Liver (tissue), 9 donors: ENCODE data around the gene CDH3. TPM values are rescaled to one million over a fixed set of nuclear protein-coding genes. Genes with fewer than 3 reads are reported as not detected.

Experiments
- DNase-seq: peaks from one replicate; pipeline ENCODE4 v3.0.0-alpha.2; 2017; ENCODE audit warnings: low spot score
- H3K27ac ChIP-seq, 2 donors: one replicate each; pipeline ENCODE4 v1.7.0; 2013; ENCODE audit warnings: inconsistent platforms in 2 of 2, low read length in 2 of 2, control low read depth in 1 of 2, low read depth in 1 of 2, mild to moderate bottlenecking in 1 of 2
- H3K27me3 ChIP-seq, 4 donors: one replicate each; pipeline versions ENCODE4 v1.6.1 to v1.7.0; 2013; ENCODE audit warnings: low read length in 3 of 4, inconsistent platforms in 1 of 4, mild to moderate bottlenecking in 1 of 4, moderate library complexity in 1 of 4; ENCODE audit not compliant: control insufficient read depth in 4 of 4, insufficient read depth in 4 of 4
- H3K36me3 ChIP-seq, 4 donors: one replicate each; pipeline versions ENCODE4 v1.6.1 to v1.7.0; 2013; ENCODE audit warnings: low read length in 3 of 4, mild to moderate bottlenecking in 3 of 4, low read depth in 1 of 4, moderate library complexity in 1 of 4; ENCODE audit not compliant: control insufficient read depth in 4 of 4, insufficient read depth in 3 of 4
- H3K4me1 ChIP-seq, 4 donors: one replicate each; pipeline versions ENCODE4 v1.6.1 to v1.7.0; 2013; ENCODE audit warnings: low read length in 3 of 4, mild to moderate bottlenecking in 3 of 4, moderate library complexity in 1 of 4; ENCODE audit not compliant: control insufficient read depth in 4 of 4, insufficient read depth in 4 of 4
- H3K4me3 ChIP-seq, 3 donors: one replicate each; pipeline versions ENCODE4 v1.6.1 to v1.7.0; 2013; ENCODE audit warnings: low read length in 3 of 3, control low read depth in 1 of 3, low read depth in 1 of 3, mild to moderate bottlenecking in 1 of 3
- H3K9ac ChIP-seq, 2 donors: one replicate each; pipeline ENCODE4 v1.7.0; 2013; ENCODE audit warnings: low read length in 2 of 2, mild to moderate bottlenecking in 2 of 2, moderate library complexity in 2 of 2, control low read depth in 1 of 2, low read depth in 1 of 2
- H3K9me3 ChIP-seq, 4 donors: one replicate each; pipeline versions ENCODE4 v1.6.1 to v1.7.0; 2013; ENCODE audit warnings: low read length in 3 of 4; ENCODE audit not compliant: control insufficient read depth in 4 of 4
- CTCF ChIP-seq: fragments of 150-350 bp; IDR thresholded peaks from 2 replicates; pipeline ENCODE4 v1.5.1; 2017; ENCODE audit warnings: improper control_type of control experiment, low read depth, low read length; ENCODE audit not compliant: missing input control
- EGR1 ChIP-seq, 2 donors: IDR thresholded peaks; 2 replicates each; pipeline ENCODE4 v1.6.1; 2016 to 2018; ENCODE audit warnings: antibody characterized with exemption in 2 of 2, low read depth in 2 of 2
- FOXA1 ChIP-seq: IDR thresholded peaks from 2 replicates; pipeline ENCODE4 v1.6.1; 2016; ENCODE audit warnings: antibody characterized with exemption
- FOXA2 ChIP-seq: IDR thresholded peaks from 2 replicates; pipeline ENCODE4 v1.6.1; 2016; ENCODE audit warnings: antibody characterized with exemption
- GABPA ChIP-seq, 2 donors: IDR thresholded peaks in 1 of 2; conservative IDR thresholded peaks in 1 of 2; 2 replicates each; pipeline ENCODE4 v1.6.1; 2016; ENCODE audit warnings: antibody characterized with exemption in 2 of 2, mild to moderate bottlenecking in 1 of 2, moderate library complexity in 1 of 2
- HNF4A ChIP-seq, 2 donors: conservative IDR thresholded peaks; 2 replicates each; pipeline ENCODE4 v1.6.1; 2016; ENCODE audit warnings: antibody characterized with exemption in 2 of 2, mild to moderate bottlenecking in 2 of 2
- HNF4G ChIP-seq: IDR thresholded peaks from 2 replicates; pipeline ENCODE4 v1.6.1; 2016; ENCODE audit warnings: antibody characterized with exemption
- JUND ChIP-seq, 2 donors: IDR thresholded peaks; 2 replicates each; pipeline ENCODE4 v1.6.1; 2016; ENCODE audit warnings: antibody characterized with exemption in 2 of 2
- NR2F2 ChIP-seq: IDR thresholded peaks from 2 replicates; pipeline ENCODE4 v1.6.1; 2016; ENCODE audit warnings: antibody characterized with exemption
- RAD21 ChIP-seq, 2 donors: IDR thresholded peaks; 2 replicates each; pipeline ENCODE4 v1.6.1; 2016; ENCODE audit warnings: antibody characterized with exemption in 2 of 2, mild to moderate bottlenecking in 2 of 2
- RXRA ChIP-seq, 2 donors: IDR thresholded peaks; 2 replicates each; pipeline ENCODE4 v1.6.1; 2017 to 2018; ENCODE audit warnings: antibody characterized with exemption in 2 of 2, mild to moderate bottlenecking in 1 of 2
- SP1 ChIP-seq: IDR thresholded peaks from 2 replicates; pipeline ENCODE4 v1.6.1; 2018; ENCODE audit warnings: antibody characterized with exemption, mild to moderate bottlenecking
- TAF1 ChIP-seq: conservative IDR thresholded peaks from 2 replicates; pipeline ENCODE4 v1.6.1; 2016; ENCODE audit warnings: antibody characterized with exemption, mild to moderate bottlenecking
- YY1 ChIP-seq: IDR thresholded peaks from 2 replicates; pipeline ENCODE4 v1.6.1; 2016; ENCODE audit warnings: antibody characterized with exemption, mild to moderate bottlenecking
- WGBS: extraction: QIAGEN DNeasy Blood & Tissue Kit; methylation state at CpG from one replicate; pipeline ENCODE4 v1.1.7; 2013; 5-methylcytosine and 5-hydroxymethylcytosine counted together
- polyA plus RNA-seq, 2 donors: library from polyadenylated mRNA; stranded (reverse) in 1 of 2; unstranded in 1 of 2; fragments of 200-250 nt in 1 of 2; fragments of >200 nt in 1 of 2; fragmentation: Nextera tagmentation in 1 of 2; extraction: Ambion mirVana in 1 of 2; gene quantifications; one replicate each; pipeline versions ENCODE4 v1.2.1 to v1.2.3, GENCODE V29; 2013 to 2015
- total RNA-seq, 2 donors: library from RNA; depleted of rRNA; stranded (reverse); fragments of >200 nt; gene quantifications; one replicate each; pipeline ENCODE4 v1.2.3, GENCODE V29; 2014
- TF ChIP-seq, protein P1 (sequence below): IDR thresholded peaks from 2 replicates; pipeline ENCODE4 v1.6.1; 2016; ENCODE audit warnings: antibody characterized with exemption
- TF ChIP-seq, protein P2 (sequence below): IDR thresholded peaks from 2 replicates; pipeline ENCODE4 v1.6.1; 2016; ENCODE audit warnings: antibody characterized with exemption
- TF ChIP-seq, protein P3 (sequence below): IDR thresholded peaks from 2 replicates; pipeline ENCODE4 v1.6.1; 2016; ENCODE audit warnings: antibody characterized with exemption, mild to moderate bottlenecking
- TF ChIP-seq, protein P4 (sequence below): IDR thresholded peaks from 2 replicates; pipeline ENCODE4 v1.6.1; 2016; ENCODE audit warnings: antibody characterized with exemption
- donor health status: healthy.
- donor health status: healthy.
- donor health status: healthy.
- donor health status: healthy.
- donor health status: healthy.

Gene CDH3
- total and polyA plus RNA-seq, 4 donors: 0.08 to 0.19 TPM; not detected in 2

- no peak for TF ChIP-seq RAD21 (IDR thresholded peaks at IDR 0.05)
Observed at GRCh38 chr16:68728523-68728922, 83.4 kb downstream of the CDH3 start (continued).

- no peak for DNase-seq
- Histone ChIP-seq H3K9ac (no peak overlapping the region), H3K36me3 (no peaks in the 10 kb centered on the region), H3K4me3 (no peak overlapping the region), H3K27me3 (no peaks in the 10 kb centered on the region), H3K9me3 (no peaks in the 10 kb centered on the region), H3K27ac (no peak overlapping the region), H3K4me1 (no peaks in the 10 kb centered on the region)
- 35% methylated on average over 3 of the region's 3 CpGs for WGBS
- TF ChIP-seq, protein P1, sequence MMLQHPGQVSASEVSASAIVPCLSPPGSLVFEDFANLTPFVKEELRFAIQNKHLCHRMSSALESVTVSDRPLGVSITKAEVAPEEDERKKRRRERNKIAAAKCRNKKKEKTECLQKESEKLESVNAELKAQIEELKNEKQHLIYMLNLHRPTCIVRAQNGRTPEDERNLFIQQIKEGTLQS: no peak
- TF ChIP-seq NR2F2 (no peak), FOXA2 (no peak), YY1 (no peak), JUND (IDR thresholded peaks at IDR 0.05) (no peak), RAD21 (IDR thresholded peaks at IDR 0.05) (no peak), RXRA (IDR thresholded peaks at IDR 0.05) (no peak), CTCF (no peak), EGR1 (IDR thresholded peaks at IDR 0.05; ENCODE audit: low read depth in 2 of 2) (no peak), HNF4A (conservative IDR thresholded peaks at IDR 0.05) (no peak), SP1 (no peak), GABPA (IDR thresholded peaks at IDR 0.05 in 1 of 2, conservative IDR thresholded peaks at IDR 0.05 in 1 of 2) (no peak), TAF1 (no peak), HNF4G (no peak), FOXA1 (no peak)
- TF ChIP-seq, protein P2, sequence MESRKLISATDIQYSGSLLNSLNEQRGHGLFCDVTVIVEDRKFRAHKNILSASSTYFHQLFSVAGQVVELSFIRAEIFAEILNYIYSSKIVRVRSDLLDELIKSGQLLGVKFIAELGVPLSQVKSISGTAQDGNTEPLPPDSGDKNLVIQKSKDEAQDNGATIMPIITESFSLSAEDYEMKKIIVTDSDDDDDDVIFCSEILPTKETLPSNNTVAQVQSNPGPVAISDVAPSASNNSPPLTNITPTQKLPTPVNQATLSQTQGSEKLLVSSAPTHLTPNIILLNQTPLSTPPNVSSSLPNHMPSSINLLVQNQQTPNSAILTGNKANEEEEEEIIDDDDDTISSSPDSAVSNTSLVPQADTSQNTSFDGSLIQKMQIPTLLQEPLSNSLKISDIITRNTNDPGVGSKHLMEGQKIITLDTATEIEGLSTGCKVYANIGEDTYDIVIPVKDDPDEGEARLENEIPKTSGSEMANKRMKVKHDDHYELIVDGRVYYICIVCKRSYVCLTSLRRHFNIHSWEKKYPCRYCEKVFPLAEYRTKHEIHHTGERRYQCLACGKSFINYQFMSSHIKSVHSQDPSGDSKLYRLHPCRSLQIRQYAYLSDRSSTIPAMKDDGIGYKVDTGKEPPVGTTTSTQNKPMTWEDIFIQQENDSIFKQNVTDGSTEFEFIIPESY: no peak
- TF ChIP-seq, protein P3, sequence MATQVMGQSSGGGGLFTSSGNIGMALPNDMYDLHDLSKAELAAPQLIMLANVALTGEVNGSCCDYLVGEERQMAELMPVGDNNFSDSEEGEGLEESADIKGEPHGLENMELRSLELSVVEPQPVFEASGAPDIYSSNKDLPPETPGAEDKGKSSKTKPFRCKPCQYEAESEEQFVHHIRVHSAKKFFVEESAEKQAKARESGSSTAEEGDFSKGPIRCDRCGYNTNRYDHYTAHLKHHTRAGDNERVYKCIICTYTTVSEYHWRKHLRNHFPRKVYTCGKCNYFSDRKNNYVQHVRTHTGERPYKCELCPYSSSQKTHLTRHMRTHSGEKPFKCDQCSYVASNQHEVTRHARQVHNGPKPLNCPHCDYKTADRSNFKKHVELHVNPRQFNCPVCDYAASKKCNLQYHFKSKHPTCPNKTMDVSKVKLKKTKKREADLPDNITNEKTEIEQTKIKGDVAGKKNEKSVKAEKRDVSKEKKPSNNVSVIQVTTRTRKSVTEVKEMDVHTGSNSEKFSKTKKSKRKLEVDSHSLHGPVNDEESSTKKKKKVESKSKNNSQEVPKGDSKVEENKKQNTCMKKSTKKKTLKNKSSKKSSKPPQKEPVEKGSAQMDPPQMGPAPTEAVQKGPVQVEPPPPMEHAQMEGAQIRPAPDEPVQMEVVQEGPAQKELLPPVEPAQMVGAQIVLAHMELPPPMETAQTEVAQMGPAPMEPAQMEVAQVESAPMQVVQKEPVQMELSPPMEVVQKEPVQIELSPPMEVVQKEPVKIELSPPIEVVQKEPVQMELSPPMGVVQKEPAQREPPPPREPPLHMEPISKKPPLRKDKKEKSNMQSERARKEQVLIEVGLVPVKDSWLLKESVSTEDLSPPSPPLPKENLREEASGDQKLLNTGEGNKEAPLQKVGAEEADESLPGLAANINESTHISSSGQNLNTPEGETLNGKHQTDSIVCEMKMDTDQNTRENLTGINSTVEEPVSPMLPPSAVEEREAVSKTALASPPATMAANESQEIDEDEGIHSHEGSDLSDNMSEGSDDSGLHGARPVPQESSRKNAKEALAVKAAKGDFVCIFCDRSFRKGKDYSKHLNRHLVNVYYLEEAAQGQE: no peak
- TF ChIP-seq, protein P4, sequence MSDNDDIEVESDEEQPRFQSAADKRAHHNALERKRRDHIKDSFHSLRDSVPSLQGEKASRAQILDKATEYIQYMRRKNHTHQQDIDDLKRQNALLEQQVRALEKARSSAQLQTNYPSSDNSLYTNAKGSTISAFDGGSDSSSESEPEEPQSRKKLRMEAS: no peak
Observed at GRCh38 chr16:68731637-68732036, 86.5 kb downstream of the CDH3 start.
